PC-3 (cell line): ENCODE measurements around the gene NRIP1.

Source experiments
- CTCF ChIP-seq: fragments of 300-600 bp; sonication (generic); conservative IDR thresholded peaks from 2 replicates; pipeline ENCODE4 v1.5.1; 2017; ENCODE audit warnings: antibody characterized with exemption, low read depth, mild to moderate bottlenecking, low read length
- EZH2phosphoT487 ChIP-seq: fragments of 300-600 bp; sonication (generic); IDR thresholded peaks from 2 replicates; pipeline ENCODE4 v1.6.1; 2018; ENCODE audit warnings: mild to moderate bottlenecking, antibody characterized with exemption, low read length, borderline replicate concordance

DNA sequence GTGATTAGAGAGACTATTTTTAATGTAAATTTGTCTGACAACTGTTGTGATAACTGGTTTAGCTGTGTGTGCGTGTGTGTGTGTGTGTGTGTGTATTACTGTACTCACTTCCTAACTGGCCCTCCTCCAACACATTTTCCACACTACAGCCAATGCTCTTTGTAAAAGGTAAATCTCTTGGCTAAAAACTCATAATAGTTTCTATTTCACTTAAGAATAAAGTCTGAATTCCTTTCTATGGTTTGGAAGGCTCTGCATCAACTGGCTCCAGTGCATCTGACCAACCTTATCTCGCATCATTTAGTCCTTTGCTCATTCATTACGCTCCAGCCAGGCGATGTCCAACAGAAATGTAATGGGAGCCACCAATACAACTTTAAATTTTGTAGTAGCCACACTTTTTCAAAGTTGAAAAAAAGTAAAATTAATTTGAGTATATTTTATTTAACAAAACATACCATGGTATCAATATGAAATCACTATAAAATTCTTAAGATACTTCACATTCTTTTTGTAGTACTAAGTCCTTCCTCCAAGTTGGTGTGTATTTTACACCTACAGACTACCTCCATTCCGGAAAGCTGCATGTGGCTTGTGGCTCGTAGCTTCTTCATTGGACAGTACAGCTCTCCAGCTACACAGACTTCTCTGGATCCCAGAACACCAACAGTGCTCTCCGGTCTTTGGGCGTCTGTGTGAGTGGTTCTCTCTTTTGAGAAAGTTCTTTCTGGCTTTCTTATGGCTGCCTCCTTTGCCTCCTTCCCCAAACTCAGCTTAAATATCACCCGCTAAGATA, 68.9 kb downstream of the NRIP1 start:
- TF ChIP-seq CTCF (no peak), EZH2phosphoT487 (no peak)
